ENCODE data around the gene SEMA4G. TPM values are rescaled to one million over a fixed set of nuclear protein-coding genes. Genes with fewer than 3 reads are reported as not detected.

SEMA4G gene
- total and polyA plus RNA-seq, 2 of the 8 experiments (the other 6 are each of a cell fraction or from before 2014, with no cell fraction given), result 7.1 to 18.2 TPM

GRCh38 chr10:101001659-101002035, 32.3 kb downstream of the SEMA4G start:
- DNase-seq (ENCODE audit: low read depth in 1 of 2, low spot score in 2 of 2), result no peak
- ChIA-PET CTCF (ENCODE audit: partially characterized antibody) (interaction anchor here (0.9 to 26.8 kb wide), 8 partner anchors 6 to 122 kb away, joined by 3 to 464 read pairs (median 4); partner anchors contain the start of genes LZTS2, MRPL43 and TWNK), POLR2A (ENCODE audit: partially characterized antibody) (interaction anchor here (1.4 to 12.6 kb wide), 3 partner anchors 7 to 12 kb away, joined by 3 to 143 read pairs (median 4); no protein-coding TSS in a partner anchor)

More at GRCh38 chr10:101001659-101002035, 32.3 kb downstream of the SEMA4G start:
- no peak overlapping the region for H4K91ac ChIP-seq (replicated peaks; ENCODE audit: insufficient read length, low read length)
- no peak overlapping the region for H2AK5ac ChIP-seq (ENCODE audit: low read depth, low read length)
- no peak overlapping the region for H3K18ac ChIP-seq (ENCODE audit: extremely low read depth, low read length)
- no peak overlapping the region for H3K4ac ChIP-seq (replicated peaks; ENCODE audit: insufficient read length, low read depth, low read length)
- H3K4me2 ChIP-seq (ENCODE audit: insufficient read depth in 1 of 2, low read depth in 2 of 2, low read length in 2 of 2), result peak overlapping the region in 1 of 2 experiments; percentile 26; a peak in 1 of 4 replicates
- H3K9me3 ChIP-seq (ENCODE audit: insufficient read depth in 2 of 2, low read depth in 1 of 2, low read length in 1 of 2), result no peaks in the 10 kb centered on the region
- WGBS, 2 experiments (ENCODE audit: extremely low coverage in 1 of 2, insufficient coverage in 1 of 2, insufficient read length in 1 of 2, insufficient replicate concordance in 2 of 2, low coverage in 1 of 2, low lambda C conversion rate in 2 of 2, missing lambda C conversion rate in 1 of 2), result 98% methylated on average over 5 of the region's 5 CpGs; no CpG with 5 or more reads in 1 of the 2 experiments
- no peak overlapping the region for H3K27ac ChIP-seq (ENCODE audit: low read depth, low read length)
- TF ChIP-seq ATF3 (IDR thresholded peaks at IDR 0.05; ENCODE audit: insufficient read depth, low read depth, low read length), result no peak
- TF ChIP-seq GTF2F1 (IDR thresholded peaks at IDR 0.05; ENCODE audit: borderline replicate concordance, low read depth, low read length), result no peak
- no peak for TF ChIP-seq USF2 (IDR thresholded peaks at IDR 0.05; ENCODE audit: low read length)
- no peak for TF ChIP-seq TCF12 (IDR thresholded peaks at IDR 0.05; ENCODE audit: low read depth, low read length)
- no peak overlapping the region; a peak in 1 of 7 replicates for H3K9ac ChIP-seq (replicated peaks in 1 of 4; ENCODE audit: extremely low read depth in 1 of 4, low read depth in 3 of 4, low read length in 3 of 4)
- H2BK120ac ChIP-seq (replicated peaks; ENCODE audit: low read depth, low read length), result no peak overlapping the region
- peaks cover 0 to 33% of the 10 kb centered on the region in 2 experiments; a peak in 2 of 4 replicates for H3K79me2 ChIP-seq (ENCODE audit: control insufficient read depth in 1 of 2, insufficient read depth in 2 of 2, low read length in 2 of 2)
- H2AFZ ChIP-seq (ENCODE audit: low read length), result no peak overlapping the region
- H4K8ac ChIP-seq (ENCODE audit: extremely low read depth, insufficient read depth, low read length), result no peak overlapping the region
- no peak overlapping the region for H2BK12ac ChIP-seq (ENCODE audit: low read depth, low read length)
- H3K4me1 ChIP-seq (replicated peaks in 1 of 4; ENCODE audit: control insufficient read depth in 3 of 4, insufficient read depth in 4 of 4, low read length in 3 of 4), result peaks cover 4 to 19% (median 10%) of the 10 kb centered on the region in 4 experiments
- peaks cover 6% of the 10 kb centered on the region; the same call in 1 of the 2 replicates for H3K79me1 ChIP-seq (ENCODE audit: low read depth, low read length)
- peaks cover 11 to 37% (median 28%) of the 10 kb centered on the region in 4 experiments; a peak in 7 of 8 replicates for H3K36me3 ChIP-seq (ENCODE audit: control insufficient read depth in 2 of 4, insufficient read depth in 4 of 4, low read length in 3 of 4)
- no peak overlapping the region for H2BK5ac ChIP-seq (ENCODE audit: low read depth, low read length)
- no peak overlapping the region for H2BK20ac ChIP-seq (ENCODE audit: low read length)
- no peak for FAIRE-seq
- no peak overlapping the region for H3K23ac ChIP-seq (ENCODE audit: insufficient read length)
- H2BK15ac ChIP-seq (ENCODE audit: low read length), result no peak overlapping the region
- peaks cover 17% of the 10 kb centered on the region for H3K23me2 ChIP-seq (ENCODE audit: low read depth, low read length)
- H3K14ac ChIP-seq (ENCODE audit: insufficient read length), result no peak overlapping the region
- H4K5ac ChIP-seq (ENCODE audit: insufficient read length, low read depth, low read length), result no peak overlapping the region
- H3K4me3 ChIP-seq (ENCODE audit: extremely low read depth in 1 of 4, insufficient read depth in 2 of 4, low read depth in 3 of 4, low read length in 4 of 4), result peak overlapping the region in 1 of 4 experiments; percentile 90; a peak in 1 of 8 replicates
- H3K27me3 ChIP-seq (replicated peaks in 1 of 4; ENCODE audit: control insufficient read depth in 3 of 4, extremely low read depth in 1 of 4, insufficient read depth in 3 of 4, low read length in 3 of 4), result no peaks in the 10 kb centered on the region
- H4K20me1 ChIP-seq (replicated peaks in 1 of 2; ENCODE audit: control insufficient read depth in 1 of 2, insufficient read depth in 2 of 2, low read length in 2 of 2), result peaks cover 2 to 17% of the 10 kb centered on the region in 2 experiments
- H3K56ac ChIP-seq (replicated peaks; ENCODE audit: insufficient read length, low read depth, low read length), result no peak overlapping the region

All from H1 (cell line).